GM13976 (cell line): ENCODE measurements around the gene DNM1.
A peak's percentile ranks its signal among the peaks of the same experiment; 100 is the strongest.

Experiments used
- DNase-seq: peaks from one replicate; pipeline ENCODE4 v3.0.0; 2012; ENCODE audit warnings: low spot score
- CTCF ChIP-seq: IDR thresholded peaks from 2 replicates; pipeline ENCODE4 v1.5.1; 2012; ENCODE audit warnings: borderline replicate concordance, mild to moderate bottlenecking; ENCODE audit not compliant: insufficient read depth; ENCODE audit errors: extremely low read depth, missing control alignments, control extremely low read depth
- in situ Hi-C: fragments of 300-500 bp; cut with MboI; formaldehyde crosslinking; loops from one replicate; pipeline ENCODE4 v1.12.0; 2022; ENCODE audit warnings: low sequenced_read_pairs, mixed read lengths, inconsistent platforms; ENCODE audit not compliant: unreplicated experiment

DNM1 gene

GRCh38 chr9:128288273-128289004 is 85.3 kb downstream of the DNM1 start:
- DNase-seq: peak; percentile 7
- no peak for TF ChIP-seq CTCF
- in situ Hi-C loops: no loop called here

GRCh38 chr9:128292009-128292408 is 88.8 kb downstream of the DNM1 start:
- in situ Hi-C loops: no loop called here
- no peak for DNase-seq

DNA sequence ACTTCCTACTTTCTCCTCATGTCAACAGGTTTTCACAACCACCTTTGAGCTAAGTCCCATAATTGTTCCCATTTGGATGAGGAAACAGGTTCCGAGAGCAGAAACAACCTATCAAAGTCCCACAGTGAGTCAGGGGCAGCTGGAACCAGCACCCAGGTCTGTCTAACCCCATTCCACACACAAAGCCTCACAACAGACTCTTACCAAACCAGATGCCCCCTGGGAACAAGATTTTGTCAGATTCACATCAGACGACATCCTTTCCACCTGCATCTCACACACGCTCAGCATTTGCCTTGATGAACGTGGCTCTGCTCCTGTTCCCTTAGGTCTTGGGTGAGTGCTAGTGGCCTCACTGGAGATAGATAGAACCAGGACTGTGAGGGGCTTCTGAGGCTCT is 89.9 kb downstream of the DNM1 start:
- in situ Hi-C loops: no loop called here
- TF ChIP-seq CTCF: no peak
- peak; percentile 10 for DNase-seq

More at GRCh38 chr9:128292009-128292408, 88.8 kb downstream of the DNM1 start:
- no peak for TF ChIP-seq CTCF

- TF ChIP-seq CTCF: no peak
- in situ Hi-C loops: no loop called here
- peak; percentile 38 for DNase-seq
Measured at GRCh38 chr9:128294142-128294541, 91.0 kb downstream of the DNM1 start.

- DNase-seq: peak; percentile 23
- in situ Hi-C loops: no loop called here
- no peak for TF ChIP-seq CTCF
Measured at GRCh38 chr9:128296340-128297220, 93.4 kb downstream of the DNM1 start.

GRCh38 chr9:128297221-128297773 is 94.1 kb downstream of the DNM1 start:
- in situ Hi-C loops: no loop called here
- DNase-seq: peak; percentile 20
- TF ChIP-seq CTCF: no peak
